GM04504 (cell line): ENCODE data around the gene RAB3IP.
"Not testable (repeated sequence)": the region's sequence is repeated elsewhere in the genome, so short reads cannot be mapped to it uniquely, and the experiment has no call there.

Source experiments
- DNase-seq: peaks from one replicate; pipeline ENCODE4 v3.0.0-alpha.2; 2012; ENCODE audit warnings: low read depth

Gene RAB3IP

GRCh38 chr12:69756088-69756755 lies 17.6 kb downstream of the RAB3IP start:
- no peak for DNase-seq

DNA sequence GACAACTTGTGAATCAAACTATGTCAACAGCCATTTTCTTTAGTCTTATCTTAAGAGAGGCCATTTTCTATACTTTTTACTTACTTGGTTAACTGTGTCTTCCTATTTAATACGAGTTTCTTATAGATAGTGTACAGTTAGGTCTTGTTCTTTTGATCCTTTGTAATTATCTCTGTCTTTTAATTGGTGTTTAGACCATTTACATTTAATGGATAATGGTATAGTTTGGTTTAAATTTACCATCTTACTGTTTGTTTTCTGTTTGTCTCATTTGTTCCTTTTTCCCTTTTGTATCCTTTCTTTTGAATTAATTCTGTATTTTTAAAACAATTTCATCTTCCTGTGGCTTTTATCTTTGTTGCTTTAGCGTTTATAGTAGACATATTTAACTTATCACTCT lies 19.4 kb downstream of the RAB3IP start:
- no peak for DNase-seq

GRCh38 chr12:69759581-69759980 lies 20.9 kb downstream of the RAB3IP start:
- DNase-seq, result not testable (repeated sequence)

DNA sequence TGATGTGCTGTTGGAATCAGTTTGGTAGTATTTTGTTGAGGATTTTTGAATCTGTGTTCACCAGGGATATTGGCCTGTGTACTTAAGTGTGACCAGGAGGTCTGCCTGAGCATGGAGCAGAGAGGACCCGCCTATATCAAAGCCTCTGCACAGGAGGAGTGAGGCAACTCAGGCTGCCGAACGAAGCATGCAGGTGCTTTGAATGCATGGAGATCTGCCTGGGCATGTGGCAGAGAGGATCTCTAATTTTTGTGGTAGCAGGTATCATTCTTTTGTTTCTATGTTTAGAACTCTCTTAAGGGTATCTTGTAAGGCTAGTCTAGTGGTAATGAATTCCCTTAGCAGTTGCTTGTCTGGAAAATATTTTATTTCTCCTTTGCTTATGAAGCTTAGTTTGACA lies 26.9 kb downstream of the RAB3IP start:
- DNase-seq, result no peak

DNA sequence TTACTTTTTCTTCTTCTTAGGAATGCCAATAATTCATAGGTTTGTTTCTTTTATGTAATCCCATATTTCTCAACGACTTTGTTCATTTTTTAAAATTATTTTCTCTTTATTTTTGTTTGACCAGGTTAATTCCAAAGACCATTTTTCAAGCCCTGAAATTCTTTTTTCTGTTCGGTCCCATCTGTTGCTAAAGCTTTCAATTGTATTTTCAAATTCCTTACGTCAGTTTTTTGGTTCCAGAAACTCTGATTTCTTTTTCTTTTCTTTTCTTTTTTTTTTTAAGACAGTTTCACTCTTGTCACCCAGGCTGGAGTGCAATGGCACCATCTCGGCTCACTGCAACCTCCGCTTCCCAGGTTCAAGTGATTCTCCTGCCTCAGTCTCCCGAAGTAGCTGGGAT lies 27.6 kb downstream of the RAB3IP start:
- DNase-seq, result no peak

DNA sequence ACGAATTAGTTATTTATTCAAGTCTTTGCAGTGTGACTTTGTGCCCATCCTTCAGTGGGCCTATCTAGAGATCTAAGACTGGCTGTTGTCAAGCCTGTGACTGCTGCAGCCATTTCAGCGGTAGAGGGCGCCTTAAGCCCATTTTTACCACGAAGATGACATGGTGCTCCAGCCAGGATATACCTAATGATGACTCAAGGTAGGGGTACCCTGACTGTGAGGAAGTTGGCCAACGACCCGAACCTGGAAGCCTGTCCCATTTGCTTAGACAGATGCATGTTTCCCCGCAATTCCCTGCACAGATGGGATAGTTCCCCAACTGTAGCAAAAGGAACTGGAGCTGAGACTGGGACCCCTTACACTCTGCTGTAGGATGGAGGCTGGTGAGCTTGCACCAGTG lies 41.3 kb downstream of the RAB3IP start:
- no peak for DNase-seq

- DNase-seq, result no peak
These were observed 44.7 kb downstream of the RAB3IP start for GRCh38 chr12:69783365-69783764.

DNA sequence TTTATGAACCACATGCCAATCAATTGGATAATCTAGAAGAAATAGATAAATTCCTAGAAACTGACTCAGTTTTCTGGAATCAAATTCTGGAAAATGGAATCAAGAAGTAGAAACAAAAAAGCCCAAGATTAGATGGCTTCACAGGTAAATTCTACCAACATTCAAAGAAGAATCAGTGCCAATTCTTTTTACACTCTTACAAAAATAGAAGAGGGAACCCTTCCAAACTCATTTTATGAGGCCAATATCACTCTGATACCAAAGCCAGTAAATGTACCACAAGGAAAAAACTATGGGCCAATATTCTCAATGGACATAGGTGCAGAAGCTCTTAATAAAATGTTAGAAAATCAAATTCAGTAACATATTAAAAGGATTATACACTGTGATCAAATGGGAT lies 50.7 kb downstream of the RAB3IP start:
- no peak for DNase-seq

DNA sequence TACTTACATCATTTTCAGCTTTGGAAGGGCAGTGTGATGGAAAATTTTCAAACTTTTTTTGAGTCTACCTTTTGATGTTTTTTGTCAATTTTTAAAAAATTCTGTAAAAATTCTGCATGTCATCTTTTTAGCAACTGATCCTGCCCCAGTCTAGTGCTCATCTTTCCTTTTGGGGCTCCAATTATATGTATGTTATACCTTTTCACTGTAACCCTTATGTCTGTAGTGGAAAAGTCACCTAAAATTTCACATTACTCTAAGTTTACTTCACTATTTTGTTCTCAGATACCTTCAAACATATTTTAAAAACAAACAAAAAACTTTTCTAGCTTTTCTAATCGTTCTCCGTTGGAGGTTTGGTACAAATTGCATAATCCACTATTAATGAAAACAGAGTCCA lies 53.9 kb downstream of the RAB3IP start:
- no peak for DNase-seq

DNA sequence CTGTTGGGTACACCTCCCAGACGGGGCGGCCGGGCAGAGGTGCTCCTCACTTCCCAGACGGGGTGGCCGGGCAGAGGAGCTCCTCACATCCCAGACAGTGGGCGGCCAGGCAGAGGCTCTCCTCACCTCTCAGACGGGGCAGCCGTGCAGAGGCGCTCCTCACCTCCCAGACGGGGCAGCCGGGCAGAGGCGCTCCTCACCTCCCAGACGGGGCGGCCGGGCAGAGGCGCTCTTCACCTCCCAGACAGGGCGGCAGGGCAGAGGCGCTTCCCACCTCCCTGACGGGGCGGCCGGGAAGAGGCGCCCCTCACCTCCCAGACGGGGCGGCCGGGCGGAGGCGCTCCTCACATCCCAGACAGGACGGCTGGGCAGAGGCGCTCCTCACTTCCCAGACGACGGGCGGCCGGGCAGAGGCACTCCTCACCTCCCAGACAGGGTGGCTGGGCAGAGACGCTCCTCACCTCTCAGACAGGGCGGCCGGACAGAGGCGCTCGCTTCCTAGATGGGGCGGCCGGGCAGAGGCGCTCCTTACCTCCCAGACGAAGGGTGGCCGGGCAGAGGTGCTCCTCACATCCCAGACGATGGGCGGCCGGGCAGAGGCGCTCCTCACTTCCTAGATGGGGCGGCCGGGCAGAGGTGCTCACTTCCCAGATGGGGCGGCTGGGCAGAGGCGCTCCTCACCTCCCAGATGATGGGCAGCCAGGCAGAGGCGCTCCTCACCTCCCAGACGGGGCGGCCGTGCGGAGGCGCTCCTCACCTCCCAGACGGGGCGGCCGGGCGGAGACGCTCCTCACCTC lies 68.6 kb downstream of the RAB3IP start:
- DNase-seq, result not testable (repeated sequence)

DNA sequence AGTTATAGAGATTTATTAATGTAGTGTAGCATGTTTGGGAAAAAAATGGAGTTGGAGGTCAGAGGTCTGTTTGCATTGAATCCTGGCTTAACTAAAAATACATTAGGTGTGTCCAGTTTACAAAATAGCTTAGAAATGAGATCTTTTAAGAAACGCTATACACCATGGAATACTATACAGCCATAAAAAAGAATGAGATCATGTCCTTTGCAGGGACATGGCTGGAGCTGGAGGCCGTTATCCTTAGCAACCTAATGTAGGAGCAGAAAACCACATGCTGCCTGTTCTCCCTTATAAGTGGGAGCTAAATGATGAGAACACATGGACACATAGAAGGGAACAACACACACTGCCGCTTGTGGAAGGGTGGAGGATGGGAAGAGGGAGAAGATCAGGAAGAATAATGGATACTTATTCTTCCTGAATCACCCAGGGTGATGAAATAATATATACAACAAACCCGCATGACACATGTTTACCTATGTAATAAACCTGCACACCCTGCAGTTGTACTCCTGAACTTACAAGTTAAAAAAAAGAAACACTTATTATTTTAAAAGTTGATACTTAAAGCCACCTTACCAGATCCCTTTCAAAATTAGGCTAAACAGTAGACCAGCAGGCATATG lies 72.3 kb downstream of the RAB3IP start:
- no peak for DNase-seq

DNA sequence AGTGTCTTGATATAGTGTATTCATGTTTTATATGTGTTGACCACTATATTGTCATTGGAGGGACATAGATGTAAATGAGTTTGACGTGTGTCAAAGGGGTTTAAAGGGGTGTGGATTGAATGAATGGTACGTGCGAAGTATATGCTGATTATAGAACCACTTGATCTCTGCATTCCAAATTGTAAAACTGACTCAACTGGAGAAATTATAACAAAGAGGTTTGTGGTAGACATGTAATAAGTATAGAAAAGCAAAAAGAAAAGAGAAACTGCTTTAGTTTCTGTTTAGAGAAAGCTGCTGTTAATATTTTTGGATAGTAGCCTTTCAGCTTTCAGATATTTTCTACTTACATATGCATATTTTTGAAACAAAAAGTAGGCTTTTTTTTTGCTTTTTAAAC lies 77.4 kb downstream of the RAB3IP start:
- no peak for DNase-seq

DNA sequence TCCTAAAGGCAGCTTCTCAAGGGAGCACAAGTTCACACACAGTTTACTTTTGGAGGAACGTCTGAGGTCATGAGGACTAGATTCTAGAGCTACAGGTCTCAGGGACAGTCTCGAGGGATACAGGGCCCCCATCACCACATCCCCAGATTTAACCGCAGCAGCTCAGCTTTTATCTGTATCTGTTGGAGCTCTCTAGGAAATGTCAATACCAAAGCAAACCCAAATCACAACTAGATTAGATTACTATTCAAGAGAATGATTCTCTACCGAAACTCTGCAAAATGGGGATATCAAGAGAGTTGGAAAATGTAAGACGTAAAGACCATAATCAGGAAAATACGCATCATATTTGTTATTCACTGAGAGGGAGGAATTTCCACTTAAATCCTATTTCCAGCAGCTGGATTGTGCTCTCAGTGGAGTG lies 82.4 kb downstream of the RAB3IP start:
- DNase-seq, result no peak

- no peak for DNase-seq
These were observed 82.9 kb downstream of the RAB3IP start for GRCh38 chr12:69821456-69822159.

GRCh38 chr12:69822201-69822860 lies 83.7 kb downstream of the RAB3IP start:
- DNase-seq, result no peak

GRCh38 chr12:69824028-69824427 lies 85.4 kb downstream of the RAB3IP start:
- no peak for DNase-seq

DNA sequence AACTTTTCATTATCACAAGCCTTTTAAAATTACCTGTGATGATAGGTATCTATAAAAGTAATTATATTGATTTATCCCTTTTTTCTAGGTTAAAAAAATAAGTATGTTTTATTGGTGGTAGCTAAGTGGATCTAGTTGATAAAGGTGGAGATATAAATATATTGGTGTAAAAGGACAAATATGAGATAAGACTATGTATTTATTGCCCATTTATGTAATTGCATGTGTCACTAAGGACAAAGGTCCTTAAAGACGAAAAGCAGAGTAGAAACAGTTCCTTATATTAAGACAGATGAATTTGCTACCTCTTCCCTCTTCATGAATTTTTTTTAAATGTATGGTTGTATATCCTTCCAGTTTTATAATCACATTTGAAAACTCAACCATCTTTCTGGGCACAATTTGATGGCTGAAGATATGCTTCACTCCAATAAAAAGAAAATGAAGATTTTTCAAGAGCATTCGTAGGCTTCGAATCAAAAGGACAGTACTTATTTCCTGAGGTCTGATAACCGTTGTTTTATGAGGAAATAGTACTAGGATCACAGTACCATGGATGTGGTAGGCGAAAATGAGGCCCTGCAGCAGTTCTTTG lies 86.4 kb downstream of the RAB3IP start, which contains the start of gene MYRFL:
Gene MYRFL, plus strand, starts transcription at position 262 of the 595 bp plus-strand sequence. Its CDS starts 291 bp downstream, at position 553.
- no peak for DNase-seq

DNA sequence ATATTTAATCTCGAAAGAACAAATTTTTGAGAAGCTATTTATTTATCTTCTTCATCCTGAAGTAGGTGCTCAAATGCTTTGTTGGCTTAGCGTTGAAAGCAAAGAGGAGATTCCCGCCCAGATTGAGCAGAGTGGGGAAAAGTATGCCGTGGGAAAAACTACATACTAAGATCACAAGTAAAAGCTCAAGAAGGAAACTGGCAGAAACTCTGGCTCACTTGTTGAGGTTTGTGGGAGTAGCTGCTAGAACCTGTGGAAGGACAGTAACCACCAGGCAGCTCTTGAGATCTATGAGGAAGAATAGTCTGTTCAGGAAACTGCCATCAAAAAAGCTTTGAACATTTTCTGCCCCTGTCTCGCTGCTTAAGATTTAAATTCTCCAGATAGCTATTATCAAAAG lies 90.2 kb downstream of the RAB3IP start:
- DNase-seq, result no peak

DNA sequence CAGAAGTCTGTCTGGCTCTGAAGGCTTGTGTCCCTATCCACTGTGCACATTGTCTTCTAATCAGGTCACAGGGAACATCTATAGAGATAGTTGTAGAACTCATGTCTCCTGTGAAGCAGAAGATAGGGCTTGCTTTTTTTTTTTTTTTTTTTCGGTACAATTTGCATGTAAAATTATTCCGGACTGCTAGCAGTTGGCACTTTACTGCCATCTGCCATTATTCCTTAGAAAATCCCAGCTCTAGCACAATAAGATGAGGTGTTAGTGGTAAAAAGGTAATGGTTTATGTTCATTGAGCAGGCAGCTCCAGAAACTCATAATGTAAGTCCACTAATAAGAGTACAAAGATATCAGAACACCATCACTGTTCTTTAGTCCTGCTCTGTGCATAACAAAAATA lies 95.0 kb downstream of the RAB3IP start:
- no peak for DNase-seq

DNA sequence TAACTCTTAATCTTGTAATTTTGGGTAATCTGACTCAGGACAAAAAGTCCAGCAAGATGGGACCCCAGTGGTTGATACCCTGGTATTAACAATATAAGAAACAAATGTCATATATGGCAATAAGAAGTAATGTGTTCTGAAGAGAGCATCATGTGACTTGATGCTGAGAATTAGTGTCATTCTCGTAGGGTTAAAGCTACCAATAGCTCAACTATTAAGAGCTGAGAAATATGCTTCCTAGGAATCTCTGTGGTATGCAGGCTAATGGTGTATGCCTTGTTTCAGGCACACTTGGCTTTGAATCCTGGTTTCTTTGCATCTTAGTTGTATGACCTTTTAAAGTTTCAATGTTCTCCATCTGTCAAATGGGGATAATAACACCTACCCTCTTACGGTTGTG lies 95.5 kb downstream of the RAB3IP start:
- DNase-seq, result no peak

DNA sequence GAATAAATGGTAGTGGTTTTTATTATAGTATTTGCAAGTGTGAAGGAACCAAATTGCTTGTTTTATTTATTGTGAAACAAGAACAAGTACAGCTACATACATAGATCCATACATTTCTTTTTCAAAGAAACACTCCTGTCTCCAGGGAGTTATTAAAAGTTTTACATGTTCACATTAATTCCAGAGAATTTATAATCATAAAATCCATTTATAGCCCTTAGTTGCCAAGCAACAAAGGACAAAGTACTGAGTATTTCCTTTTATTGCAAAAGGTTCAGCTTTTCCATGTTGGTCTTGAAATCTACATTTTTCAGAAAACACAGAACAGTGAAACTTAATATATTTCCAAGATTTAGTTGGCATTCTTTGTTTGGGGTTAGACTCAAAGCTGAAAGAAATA lies 95.9 kb downstream of the RAB3IP start:
- DNase-seq, result no peak

DNA sequence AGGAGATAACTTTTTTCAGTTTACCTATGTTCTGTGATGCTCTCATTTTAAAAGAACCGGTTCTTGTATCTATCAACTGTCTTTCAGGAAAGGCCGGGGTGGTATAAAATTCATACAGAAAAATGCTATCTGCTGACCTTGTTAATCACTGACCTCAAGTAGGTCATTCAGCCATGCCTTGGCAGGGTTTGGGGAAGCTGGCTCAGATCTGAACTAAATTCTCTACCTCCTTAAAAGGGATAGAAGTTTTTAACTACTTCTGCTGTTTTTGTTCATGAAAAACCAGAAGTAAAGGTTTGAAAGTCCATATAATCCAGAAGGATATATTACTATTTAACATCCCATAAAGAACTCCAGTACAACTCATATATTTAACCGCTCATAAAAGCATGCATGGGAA lies 96.4 kb downstream of the RAB3IP start:
- DNase-seq, result no peak
